ENCODE results near the gene ERO1A.

ERO1A gene

GRCh38 chr14:52640137-52640536, 55.2 kb downstream of the ERO1A start:
- in situ Hi-C loops (cut with HindIII; ENCODE audit: low pct_ligation_motif_present, low pct_unique_long_range_greater_than_20kb, low sequenced_read_pairs) = no loop called here
- DNase-seq = no peak

GRCh38 chr14:52619687-52620086, 75.7 kb downstream of the ERO1A start:
- in situ Hi-C loops (cut with HindIII; ENCODE audit: low pct_ligation_motif_present, low pct_unique_long_range_greater_than_20kb, low sequenced_read_pairs) = no loop called here
- no peak for DNase-seq

- in situ Hi-C loops (cut with HindIII; ENCODE audit: low pct_ligation_motif_present, low pct_unique_long_range_greater_than_20kb, low sequenced_read_pairs) = no loop called here
- no peak for DNase-seq
Observed at GRCh38 chr14:52618602-52619001, 76.8 kb downstream of the ERO1A start.

GRCh38 chr14:52610187-52610586, 85.2 kb downstream of the ERO1A start:
- in situ Hi-C loops (cut with HindIII; ENCODE audit: low pct_ligation_motif_present, low pct_unique_long_range_greater_than_20kb, low sequenced_read_pairs) = no loop called here
- DNase-seq = no peak

GRCh38 chr14:52609445-52610044, 85.8 kb downstream of the ERO1A start:
- in situ Hi-C loops (cut with HindIII; ENCODE audit: low pct_ligation_motif_present, low pct_unique_long_range_greater_than_20kb, low sequenced_read_pairs) = no loop called here
- DNase-seq = no peak

- in situ Hi-C loops (cut with HindIII; ENCODE audit: low pct_ligation_motif_present, low pct_unique_long_range_greater_than_20kb, low sequenced_read_pairs) = no loop called here
- no peak for DNase-seq
Observed at GRCh38 chr14:52607061-52607460, 88.3 kb downstream of the ERO1A start.

GRCh38 chr14:52602131-52602530, 93.2 kb downstream of the ERO1A start:
- no peak for DNase-seq
- in situ Hi-C loops (cut with HindIII; ENCODE audit: low pct_ligation_motif_present, low pct_unique_long_range_greater_than_20kb, low sequenced_read_pairs) = no loop called here

GRCh38 chr14:52599974-52600373, 95.4 kb downstream of the ERO1A start:
- no peak for DNase-seq
- in situ Hi-C loops (cut with HindIII; ENCODE audit: low pct_ligation_motif_present, low pct_unique_long_range_greater_than_20kb, low sequenced_read_pairs) = no loop called here

GRCh38 chr14:52598568-52598967, 96.8 kb downstream of the ERO1A start:
- no peak for DNase-seq
- in situ Hi-C loops (cut with HindIII; ENCODE audit: low pct_ligation_motif_present, low pct_unique_long_range_greater_than_20kb, low sequenced_read_pairs) = no loop called here

GRCh38 chr14:52596861-52597260, 98.5 kb downstream of the ERO1A start:
- DNase-seq = no peak
- in situ Hi-C loops (cut with HindIII; ENCODE audit: low pct_ligation_motif_present, low pct_unique_long_range_greater_than_20kb, low sequenced_read_pairs) = no loop called here

GRCh38 chr14:52596320-52596719, 99.0 kb downstream of the ERO1A start:
- no peak for DNase-seq
- in situ Hi-C loops (cut with HindIII; ENCODE audit: low pct_ligation_motif_present, low pct_unique_long_range_greater_than_20kb, low sequenced_read_pairs) = no loop called here

- in situ Hi-C loops (cut with HindIII; ENCODE audit: low pct_ligation_motif_present, low pct_unique_long_range_greater_than_20kb, low sequenced_read_pairs) = no loop called here
- no peak for DNase-seq
Observed at GRCh38 chr14:52590318-52590717, 105.0 kb downstream of the ERO1A start.
